ENCODE results near the gene UTP4.

DNA sequence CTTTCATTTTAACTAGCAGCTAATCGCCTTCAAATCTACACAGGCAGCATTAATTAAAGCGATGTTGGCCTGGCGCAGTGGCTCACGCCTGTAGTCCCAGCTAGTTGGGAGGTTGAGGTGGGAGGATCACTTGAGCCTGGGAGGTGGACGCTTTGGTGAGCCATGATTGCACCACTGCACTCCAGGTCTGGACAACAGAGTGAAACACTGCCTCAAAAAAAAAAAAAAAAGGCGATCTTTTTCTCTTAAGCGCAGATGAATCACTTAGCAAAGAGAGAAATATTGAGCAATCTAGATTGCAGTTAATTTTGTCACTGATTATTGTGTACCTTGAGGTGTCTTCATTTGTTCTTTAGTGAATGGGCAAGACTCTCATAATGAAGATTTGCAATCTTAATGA lies 66.9 kb downstream of the UTP4 start:
- no peak for TF ChIP-seq EZH2 (IDR thresholded peaks at IDR 0.05; ENCODE audit: borderline replicate concordance, low read length)
- TF ChIP-seq, protein P1, sequence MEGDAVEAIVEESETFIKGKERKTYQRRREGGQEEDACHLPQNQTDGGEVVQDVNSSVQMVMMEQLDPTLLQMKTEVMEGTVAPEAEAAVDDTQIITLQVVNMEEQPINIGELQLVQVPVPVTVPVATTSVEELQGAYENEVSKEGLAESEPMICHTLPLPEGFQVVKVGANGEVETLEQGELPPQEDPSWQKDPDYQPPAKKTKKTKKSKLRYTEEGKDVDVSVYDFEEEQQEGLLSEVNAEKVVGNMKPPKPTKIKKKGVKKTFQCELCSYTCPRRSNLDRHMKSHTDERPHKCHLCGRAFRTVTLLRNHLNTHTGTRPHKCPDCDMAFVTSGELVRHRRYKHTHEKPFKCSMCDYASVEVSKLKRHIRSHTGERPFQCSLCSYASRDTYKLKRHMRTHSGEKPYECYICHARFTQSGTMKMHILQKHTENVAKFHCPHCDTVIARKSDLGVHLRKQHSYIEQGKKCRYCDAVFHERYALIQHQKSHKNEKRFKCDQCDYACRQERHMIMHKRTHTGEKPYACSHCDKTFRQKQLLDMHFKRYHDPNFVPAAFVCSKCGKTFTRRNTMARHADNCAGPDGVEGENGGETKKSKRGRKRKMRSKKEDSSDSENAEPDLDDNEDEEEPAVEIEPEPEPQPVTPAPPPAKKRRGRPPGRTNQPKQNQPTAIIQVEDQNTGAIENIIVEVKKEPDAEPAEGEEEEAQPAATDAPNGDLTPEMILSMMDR (conservative IDR thresholded peaks at IDR 0.05 in 1 of 2, IDR thresholded peaks at IDR 0.05 in 1 of 2; ENCODE audit: extremely low read depth in 1 of 2, insufficient read depth in 1 of 2, low read depth in 1 of 2, low read length in 2 of 2): no peak

All from mammary epithelial cell (primary cell).